ENCODE results near the gene PAPPA.

The PAPPA gene

GRCh38 chr9:116383133-116383532 lies 229.5 kb downstream of the PAPPA start:
- peaks cover 88% of the 10 kb centered on the region for H3K36me3 ChIP-seq (replicated peaks)
- no peak overlapping the region for H3K4me3 ChIP-seq (ENCODE audit: low read depth, low read length)
- no peak for TF ChIP-seq CTCF (IDR thresholded peaks at IDR 0.05; ENCODE audit: low read depth, low read length, missing control alignments)
- H3K27ac ChIP-seq, result no peak overlapping the region
- H3K27me3 ChIP-seq (replicated peaks), result no peaks in the 10 kb centered on the region
- in situ Hi-C loops (cut with HindIII; ENCODE audit: low pct_ligation_motif_present, low sequenced_read_pairs), result no loop called here
- no peak for DNase-seq

DNA sequence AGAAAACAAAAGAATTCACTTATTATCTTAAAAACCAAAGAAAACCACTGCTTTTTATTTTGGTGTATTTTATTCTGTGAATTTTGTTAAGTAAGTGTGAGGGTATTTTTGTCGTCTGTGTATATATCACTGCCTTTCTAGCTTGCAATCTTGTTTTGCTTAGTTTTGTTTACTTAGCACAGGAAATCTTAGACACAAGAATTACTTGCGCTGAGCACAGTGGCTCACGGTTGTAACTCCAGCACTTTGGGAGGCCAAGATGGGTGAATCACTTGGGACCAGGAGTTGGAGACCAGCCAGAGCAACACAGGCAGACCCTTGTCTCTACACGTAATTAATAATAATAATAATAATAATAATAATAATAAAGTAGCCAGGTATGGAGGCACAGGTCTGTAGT lies 230.3 kb downstream of the PAPPA start:
- in situ Hi-C loops (cut with HindIII; ENCODE audit: low pct_ligation_motif_present, low sequenced_read_pairs), result no loop called here
- peak; percentile 35 for DNase-seq
- no peaks in the 10 kb centered on the region for H3K27me3 ChIP-seq (replicated peaks)
- TF ChIP-seq CTCF (IDR thresholded peaks at IDR 0.05; ENCODE audit: low read depth, low read length, missing control alignments), result no peak
- H3K27ac ChIP-seq, result no peak overlapping the region
- H3K4me3 ChIP-seq (ENCODE audit: low read depth, low read length), result no peak overlapping the region
- H3K36me3 ChIP-seq (replicated peaks), result peaks cover 88% of the 10 kb centered on the region

- peaks cover 87% of the 10 kb centered on the region for H3K36me3 ChIP-seq (replicated peaks)
- TF ChIP-seq CTCF (IDR thresholded peaks at IDR 0.05; ENCODE audit: low read depth, low read length, missing control alignments), result no peak
Observed at GRCh38 chr9:116387934-116388698, 234.5 kb downstream of the PAPPA start.

DNA sequence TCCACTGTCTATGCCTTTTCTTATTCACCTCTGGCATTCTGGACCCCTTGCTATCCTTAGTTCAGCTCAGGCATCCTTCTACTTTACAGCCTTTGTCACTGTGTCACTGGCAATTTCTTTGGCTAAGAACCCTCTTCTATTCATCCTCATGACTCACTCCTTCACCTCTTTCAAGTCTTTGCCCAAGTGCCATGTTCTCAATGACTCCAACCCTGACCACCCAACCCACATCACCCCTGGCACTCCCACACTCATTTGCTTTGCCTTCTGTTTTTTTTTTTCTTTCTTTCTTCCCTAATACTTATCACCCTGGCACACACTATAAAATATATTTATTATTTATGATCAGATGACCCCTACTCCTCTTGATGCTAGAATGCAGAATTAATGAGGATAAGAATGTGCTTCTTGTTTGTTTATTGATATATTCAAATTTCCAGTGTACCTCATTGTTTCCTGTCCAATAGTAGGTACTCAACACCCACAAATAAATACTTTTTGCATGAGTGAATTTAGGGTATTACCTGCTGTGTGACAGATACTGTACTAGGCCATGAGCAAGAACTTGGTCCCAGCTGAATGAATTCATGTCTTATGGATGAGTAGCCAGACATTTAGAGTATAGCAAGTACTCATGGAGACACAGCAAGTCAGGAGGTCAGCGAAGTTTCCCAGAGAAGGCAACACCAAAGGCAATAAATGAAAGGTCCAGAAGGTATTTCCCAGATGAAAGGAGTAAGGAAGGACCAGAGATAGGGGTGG lies 236.1 kb downstream of the PAPPA start:
- no peak for DNase-seq
- H3K36me3 ChIP-seq (replicated peaks), result peaks cover 91% of the 10 kb centered on the region
- no peak overlapping the region for H3K4me3 ChIP-seq (ENCODE audit: low read depth, low read length)
- H3K27ac ChIP-seq, result no peak overlapping the region
- H3K27me3 ChIP-seq (replicated peaks), result no peaks in the 10 kb centered on the region
- in situ Hi-C loops (cut with HindIII; ENCODE audit: low pct_ligation_motif_present, low sequenced_read_pairs), result no loop called here
- TF ChIP-seq CTCF (IDR thresholded peaks at IDR 0.05; ENCODE audit: low read depth, low read length, missing control alignments), result no peak

More at GRCh38 chr9:116387934-116388698, 234.5 kb downstream of the PAPPA start:
- DNase-seq, result no peak
- in situ Hi-C loops (cut with HindIII; ENCODE audit: low pct_ligation_motif_present, low sequenced_read_pairs), result no loop called here
- H3K27ac ChIP-seq, result no peak overlapping the region
- H3K27me3 ChIP-seq (replicated peaks), result no peaks in the 10 kb centered on the region
- H3K4me3 ChIP-seq (ENCODE audit: low read depth, low read length), result no peak overlapping the region

DNA sequence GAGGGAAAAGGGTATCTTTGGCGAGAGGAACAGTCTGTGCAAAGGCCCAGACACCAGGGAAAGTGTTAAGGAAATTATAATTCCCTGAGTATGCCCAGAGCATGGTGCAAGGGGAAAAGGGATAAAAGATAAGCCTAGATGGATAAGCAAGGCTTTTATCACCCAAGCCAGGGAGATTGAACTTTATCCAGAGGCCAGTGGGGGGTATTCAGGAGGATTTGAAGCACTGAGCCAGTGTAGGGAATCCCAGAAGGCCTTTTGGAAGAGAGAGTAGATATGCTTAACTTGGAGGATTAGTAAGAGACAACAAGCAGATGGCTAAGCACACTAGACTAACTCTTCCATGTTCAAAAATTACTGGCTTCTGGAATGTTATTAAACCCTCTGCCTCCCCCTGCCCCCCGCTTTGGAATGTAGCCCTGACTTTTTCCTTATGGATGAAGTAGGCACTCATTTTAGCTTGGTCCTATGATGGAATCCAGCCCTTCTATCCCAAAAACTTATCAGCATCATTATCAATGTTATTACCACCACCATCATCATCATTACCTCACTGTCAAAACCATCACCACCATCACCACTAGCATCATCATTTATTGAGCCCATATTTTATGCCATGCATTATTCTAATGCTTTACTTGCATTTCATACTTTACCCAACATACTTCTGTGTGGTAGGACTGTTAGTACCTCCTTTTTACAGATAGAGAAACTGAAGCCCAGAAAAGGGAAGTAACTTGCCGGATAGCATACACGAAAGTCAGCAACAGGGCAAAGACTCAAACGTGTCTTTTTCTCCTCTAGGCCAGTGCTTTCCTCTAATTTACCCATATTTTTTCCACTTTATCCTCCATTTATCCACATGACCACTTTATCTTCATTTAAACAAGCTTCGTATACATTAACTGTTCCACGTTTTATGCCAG lies 237.0 kb downstream of the PAPPA start:
- no peak for DNase-seq
- Histone ChIP-seq H3K27me3 (replicated peaks) (no peaks in the 10 kb centered on the region), H3K27ac (no peak overlapping the region), H3K4me3 (ENCODE audit: low read depth, low read length) (no peak overlapping the region), H3K36me3 (replicated peaks) (peaks cover 89% of the 10 kb centered on the region)
- TF ChIP-seq CTCF (IDR thresholded peaks at IDR 0.05; ENCODE audit: low read depth, low read length, missing control alignments), result no peak
- in situ Hi-C loops (cut with HindIII; ENCODE audit: low pct_ligation_motif_present, low sequenced_read_pairs), result no loop called here

All from brain microvascular endothelial cell (primary cell).